Measurements from ENCODE around the gene DPEP2NB. TPM values are rescaled to one million over a fixed set of nuclear protein-coding genes. Genes with fewer than 3 reads are reported as not detected.
"Not testable (repeated sequence)": the region's sequence is repeated elsewhere in the genome, so short reads cannot be mapped to it uniquely, and the experiment has no call there.

Gene DPEP2NB
- total RNA-seq, 1 donor from 2014 or later, result not detected

DNA sequence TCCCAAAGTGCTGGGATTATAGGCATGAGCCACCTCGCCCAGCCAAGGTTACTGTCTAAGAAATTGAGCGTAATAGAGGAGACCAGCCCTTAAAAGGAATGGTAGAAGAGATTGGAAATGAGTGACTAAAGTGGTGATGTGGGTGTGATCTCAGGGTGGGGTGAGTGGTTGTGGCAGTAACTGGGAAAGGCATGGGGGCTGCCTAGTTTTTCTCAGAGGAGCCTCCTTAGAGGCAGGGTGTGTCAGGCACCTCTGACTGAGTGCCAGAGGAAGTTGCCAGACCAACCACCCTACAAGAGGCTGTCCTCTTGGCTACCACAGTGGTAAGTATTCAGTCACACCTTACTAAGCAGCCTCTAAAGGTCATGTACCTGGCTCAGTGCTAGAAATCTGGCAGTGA lies 16.2 kb upstream of the DPEP2NB start:
- no peak overlapping the region for H3K4me2 ChIP-seq (ENCODE audit: low read length)
- no peaks in the 10 kb centered on the region for H3K27me3 Mint-ChIP-seq (ENCODE audit: low read depth, unreplicated experiment)
- H3K27ac ChIP-seq (ENCODE audit: low read depth, low read length), result no peak overlapping the region
- H3K36me3 ChIP-seq (ENCODE audit: insufficient read depth, low read length), result peaks cover 4% of the 10 kb centered on the region
- H2AFZ ChIP-seq (ENCODE audit: low read depth, low read length), result no peak overlapping the region
- H3K27me3 ChIP-seq (ENCODE audit: insufficient read depth, low read length), result no peaks in the 10 kb centered on the region
- no peaks in the 10 kb centered on the region for H3K4me1 Mint-ChIP-seq (ENCODE audit: low read depth, unreplicated experiment)
- no peak overlapping the region for H3K27ac Mint-ChIP-seq (ENCODE audit: unreplicated experiment)
- peaks cover 6% of the 10 kb centered on the region for H3K36me3 Mint-ChIP-seq (ENCODE audit: low read depth, unreplicated experiment)
- no peaks in the 10 kb centered on the region for H3K9me3 Mint-ChIP-seq (ENCODE audit: unreplicated experiment)
- H4K20me1 ChIP-seq (ENCODE audit: insufficient read depth, low read length), result no peaks in the 10 kb centered on the region
- FAIRE-seq (no peak), DNase-seq (ENCODE audit: low read depth) (peak; percentile 8)
- no peaks in the 10 kb centered on the region for H3K9me3 ChIP-seq (ENCODE audit: insufficient read depth, low read depth, low read length)
- H3K4me3 Mint-ChIP-seq (ENCODE audit: unreplicated experiment), result no peak overlapping the region
- TF ChIP-seq, protein P1, sequence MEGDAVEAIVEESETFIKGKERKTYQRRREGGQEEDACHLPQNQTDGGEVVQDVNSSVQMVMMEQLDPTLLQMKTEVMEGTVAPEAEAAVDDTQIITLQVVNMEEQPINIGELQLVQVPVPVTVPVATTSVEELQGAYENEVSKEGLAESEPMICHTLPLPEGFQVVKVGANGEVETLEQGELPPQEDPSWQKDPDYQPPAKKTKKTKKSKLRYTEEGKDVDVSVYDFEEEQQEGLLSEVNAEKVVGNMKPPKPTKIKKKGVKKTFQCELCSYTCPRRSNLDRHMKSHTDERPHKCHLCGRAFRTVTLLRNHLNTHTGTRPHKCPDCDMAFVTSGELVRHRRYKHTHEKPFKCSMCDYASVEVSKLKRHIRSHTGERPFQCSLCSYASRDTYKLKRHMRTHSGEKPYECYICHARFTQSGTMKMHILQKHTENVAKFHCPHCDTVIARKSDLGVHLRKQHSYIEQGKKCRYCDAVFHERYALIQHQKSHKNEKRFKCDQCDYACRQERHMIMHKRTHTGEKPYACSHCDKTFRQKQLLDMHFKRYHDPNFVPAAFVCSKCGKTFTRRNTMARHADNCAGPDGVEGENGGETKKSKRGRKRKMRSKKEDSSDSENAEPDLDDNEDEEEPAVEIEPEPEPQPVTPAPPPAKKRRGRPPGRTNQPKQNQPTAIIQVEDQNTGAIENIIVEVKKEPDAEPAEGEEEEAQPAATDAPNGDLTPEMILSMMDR (IDR thresholded peaks at IDR 0.05; ENCODE audit: insufficient read depth, low read depth, low read length), result no peak
- TF ChIP-seq EZH2 (IDR thresholded peaks at IDR 0.05; ENCODE audit: insufficient read depth, low read length), result no peak
- no peak overlapping the region for H3K4me3 ChIP-seq (ENCODE audit: insufficient read depth, low read depth, low read length)
- H3K79me2 ChIP-seq (ENCODE audit: insufficient read depth, low read length), result no peaks in the 10 kb centered on the region
- peaks cover 6% of the 10 kb centered on the region for H3K4me1 ChIP-seq (ENCODE audit: insufficient read depth, low read length)
- H3K9ac ChIP-seq (ENCODE audit: low read length), result no peak overlapping the region

DNA sequence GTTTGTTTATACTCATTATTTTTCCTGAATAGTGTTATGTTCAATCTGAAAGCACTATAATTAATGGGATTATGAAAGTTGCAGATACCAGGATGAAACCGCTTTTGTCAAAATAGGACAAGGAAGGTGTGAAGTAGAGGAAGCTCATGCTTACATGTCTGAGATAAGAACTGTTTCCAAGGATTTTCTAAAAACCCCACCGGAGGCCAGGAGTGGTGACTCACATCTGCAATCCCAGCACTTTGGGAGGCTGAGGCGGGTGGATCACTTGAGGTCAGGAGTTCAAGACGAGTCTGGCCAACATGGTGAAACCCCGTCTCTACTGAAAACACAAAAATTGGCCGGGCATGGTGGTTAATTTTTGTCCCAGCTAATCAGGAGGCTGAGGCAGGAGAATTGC lies 14.4 kb upstream of the DPEP2NB start:
- H3K9ac ChIP-seq (ENCODE audit: low read length); H3K36me3 ChIP-seq (ENCODE audit: insufficient read depth, low read length); H3K4me3 Mint-ChIP-seq (ENCODE audit: unreplicated experiment); H3K9me3 ChIP-seq (ENCODE audit: insufficient read depth, low read depth, low read length); H3K27me3 Mint-ChIP-seq (ENCODE audit: low read depth, unreplicated experiment); H3K27me3 ChIP-seq (ENCODE audit: insufficient read depth, low read length); H3K36me3 Mint-ChIP-seq (ENCODE audit: low read depth, unreplicated experiment); H3K79me2 ChIP-seq (ENCODE audit: insufficient read depth, low read length); H3K4me3 ChIP-seq (ENCODE audit: insufficient read depth, low read depth, low read length); H3K27ac ChIP-seq (ENCODE audit: low read depth, low read length); H4K20me1 ChIP-seq (ENCODE audit: insufficient read depth, low read length); H3K9me3 Mint-ChIP-seq (ENCODE audit: unreplicated experiment); H3K4me1 ChIP-seq (ENCODE audit: insufficient read depth, low read length); FAIRE-seq; H2AFZ ChIP-seq (ENCODE audit: low read depth, low read length); H3K4me1 Mint-ChIP-seq (ENCODE audit: low read depth, unreplicated experiment): not testable (repeated sequence)
- H3K4me2 ChIP-seq (ENCODE audit: low read length), result peak overlapping the region; percentile 1
- DNase-seq (ENCODE audit: low read depth), result peak; percentile 53
- peak overlapping the region; percentile 10 for H3K27ac Mint-ChIP-seq (ENCODE audit: unreplicated experiment)

DNA sequence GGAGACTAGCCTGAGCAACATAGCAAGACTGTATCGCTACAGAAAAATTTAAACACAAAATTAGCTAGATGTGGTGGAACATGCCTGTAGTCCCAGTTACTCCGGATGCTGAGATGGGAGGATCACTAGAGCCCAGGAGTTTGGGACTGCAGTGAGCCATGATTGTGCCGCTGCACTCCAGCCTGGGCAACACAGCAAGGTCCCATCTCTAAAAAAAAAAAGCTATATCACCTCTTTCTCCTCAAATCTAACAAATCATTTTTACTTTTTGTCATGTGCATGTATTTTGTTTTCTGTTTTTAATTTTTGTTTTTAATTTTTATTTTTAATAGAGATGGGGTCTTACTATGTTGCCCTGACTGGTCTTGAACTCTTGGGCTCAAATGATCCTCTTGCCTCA lies 13.3 kb upstream of the DPEP2NB start:
- FAIRE-seq, result no peak
- H3K36me3 Mint-ChIP-seq (ENCODE audit: low read depth, unreplicated experiment), result peaks cover 7% of the 10 kb centered on the region

More for the DNA sequence above, 13.3 kb upstream of the DPEP2NB start:
- Mint-ChIP-seq H3K4me3 (ENCODE audit: unreplicated experiment) (no peak overlapping the region), H3K4me1 (ENCODE audit: low read depth, unreplicated experiment) (no peaks in the 10 kb centered on the region), H3K27ac (ENCODE audit: unreplicated experiment) (no peak overlapping the region), H3K27me3 (ENCODE audit: low read depth, unreplicated experiment) (no peaks in the 10 kb centered on the region), H3K9me3 (ENCODE audit: unreplicated experiment) (no peaks in the 10 kb centered on the region)
- Histone ChIP-seq H3K4me3 (ENCODE audit: insufficient read depth, low read depth, low read length) (no peak overlapping the region), H3K27me3 (ENCODE audit: insufficient read depth, low read length) (no peaks in the 10 kb centered on the region), H3K36me3 (ENCODE audit: insufficient read depth, low read length) (peaks cover 4% of the 10 kb centered on the region), H3K9ac (ENCODE audit: low read length) (no peak overlapping the region), H3K4me1 (ENCODE audit: insufficient read depth, low read length) (peaks cover 9% of the 10 kb centered on the region), H3K79me2 (ENCODE audit: insufficient read depth, low read length) (peaks cover 9% of the 10 kb centered on the region), H2AFZ (ENCODE audit: low read depth, low read length) (no peak overlapping the region), H3K9me3 (ENCODE audit: insufficient read depth, low read depth, low read length) (no peaks in the 10 kb centered on the region), H3K4me2 (ENCODE audit: low read length) (no peak overlapping the region), H3K27ac (ENCODE audit: low read depth, low read length) (no peak overlapping the region), H4K20me1 (ENCODE audit: insufficient read depth, low read length) (no peaks in the 10 kb centered on the region)
- DNase-seq (ENCODE audit: low read depth), result no peak
- no peak for TF ChIP-seq EZH2 (IDR thresholded peaks at IDR 0.05; ENCODE audit: insufficient read depth, low read length)
- TF ChIP-seq, protein P1 (IDR thresholded peaks at IDR 0.05; ENCODE audit: insufficient read depth, low read depth, low read length), result no peak
